ENCODE data around the gene C17orf58. TPM values are rescaled to one million over a fixed set of nuclear protein-coding genes. Genes with fewer than 3 reads are reported as not detected.

Gene C17orf58
- total and polyA plus RNA-seq, 9 of the 15 experiments (the other 6 are each of a cell fraction or from before 2014, with no cell fraction given), result 8.6 to 37.4 (median 27.6) TPM

GRCh38 chr17:67992548-67993152 lies 3.6 kb downstream of the C17orf58 start (continued):
- TF ChIP-seq, protein P1, sequence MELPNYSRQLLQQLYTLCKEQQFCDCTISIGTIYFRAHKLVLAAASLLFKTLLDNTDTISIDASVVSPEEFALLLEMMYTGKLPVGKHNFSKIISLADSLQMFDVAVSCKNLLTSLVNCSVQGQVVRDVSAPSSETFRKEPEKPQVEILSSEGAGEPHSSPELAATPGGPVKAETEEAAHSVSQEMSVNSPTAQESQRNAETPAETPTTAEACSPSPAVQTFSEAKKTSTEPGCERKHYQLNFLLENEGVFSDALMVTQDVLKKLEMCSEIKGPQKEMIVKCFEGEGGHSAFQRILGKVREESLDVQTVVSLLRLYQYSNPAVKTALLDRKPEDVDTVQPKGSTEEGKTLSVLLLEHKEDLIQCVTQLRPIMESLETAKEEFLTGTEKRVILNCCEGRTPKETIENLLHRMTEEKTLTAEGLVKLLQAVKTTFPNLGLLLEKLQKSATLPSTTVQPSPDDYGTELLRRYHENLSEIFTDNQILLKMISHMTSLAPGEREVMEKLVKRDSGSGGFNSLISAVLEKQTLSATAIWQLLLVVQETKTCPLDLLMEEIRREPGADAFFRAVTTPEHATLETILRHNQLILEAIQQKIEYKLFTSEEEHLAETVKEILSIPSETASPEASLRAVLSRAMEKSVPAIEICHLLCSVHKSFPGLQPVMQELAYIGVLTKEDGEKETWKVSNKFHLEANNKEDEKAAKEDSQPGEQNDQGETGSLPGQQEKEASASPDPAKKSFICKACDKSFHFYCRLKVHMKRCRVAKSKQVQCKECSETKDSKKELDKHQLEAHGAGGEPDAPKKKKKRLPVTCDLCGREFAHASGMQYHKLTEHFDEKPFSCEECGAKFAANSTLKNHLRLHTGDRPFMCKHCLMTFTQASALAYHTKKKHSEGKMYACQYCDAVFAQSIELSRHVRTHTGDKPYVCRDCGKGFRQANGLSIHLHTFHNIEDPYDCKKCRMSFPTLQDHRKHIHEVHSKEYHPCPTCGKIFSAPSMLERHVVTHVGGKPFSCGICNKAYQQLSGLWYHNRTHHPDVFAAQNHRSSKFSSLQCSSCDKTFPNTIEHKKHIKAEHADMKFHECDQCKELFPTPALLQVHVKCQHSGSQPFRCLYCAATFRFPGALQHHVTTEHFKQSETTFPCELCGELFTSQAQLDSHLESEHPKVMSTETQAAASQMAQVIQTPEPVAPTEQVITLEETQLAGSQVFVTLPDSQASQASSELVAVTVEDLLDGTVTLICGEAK (IDR thresholded peaks at IDR 0.05), result peak; percentile 38; the same call in 1 of the 2 replicates
- TF ChIP-seq, protein P1 (CRISPR knock-in tag; IDR thresholded peaks at IDR 0.05), result no peak
- TF ChIP-seq DEAF1 (CRISPR knock-in tag; IDR thresholded peaks at IDR 0.05), result no peak
